GM12801 (cell line): ENCODE measurements around the gene PDPK1.

Source experiments
- CTCF ChIP-seq: IDR thresholded peaks from one replicate; pipeline ENCODE4 v1.5.1; 2011; ENCODE audit warnings: control low read depth; ENCODE audit not compliant: insufficient read length; ENCODE audit errors: extremely low read depth

PDPK1 gene

GRCh38 chr16:2529061-2529931, 8.5 kb upstream of the PDPK1 start:
- no peak for TF ChIP-seq CTCF

- TF ChIP-seq CTCF, result no peak
These were observed 7.7 kb upstream of the PDPK1 start for GRCh38 chr16:2529961-2530628.

GRCh38 chr16:2530629-2531318, 7.0 kb upstream of the PDPK1 start:
- TF ChIP-seq CTCF, result no peak

- TF ChIP-seq CTCF, result no peak
These were observed 6.5 kb upstream of the PDPK1 start, which contains the start of gene CEMP1 for GRCh38 chr16:2531371-2531695. Gene CEMP1, minus strand, starts transcription at chr16:2531408. Its CDS starts 335 bp downstream, at chr16:2531073.

- no peak for TF ChIP-seq CTCF
These were observed 5.9 kb upstream of the PDPK1 start for GRCh38 chr16:2531696-2532493.

- TF ChIP-seq CTCF, result no peak
These were observed 5.2 kb upstream of the PDPK1 start for GRCh38 chr16:2532494-2533141.
